Activated naive CD4-positive, alpha-beta T cell treated with anti-CD3 and anti-CD28 coated beads, Interleukin-2, amount 50 U/mL, for 16 hours (primary cell): ENCODE data around the gene PDLIM4.

Experiments
- DNase-seq: peaks from one replicate; pipeline ENCODE4 v3.0.0-alpha.2; 2020

PDLIM4 gene

GRCh38 chr5:132227485-132228240 lies 29.8 kb upstream of the PDLIM4 start, which contains the start of gene P4HA2:
Gene P4HA2 (minus strand): TSS chr5:132227853. CDS start chr5:132218626, 9,227 bp downstream.
- no peak for DNase-seq

GRCh38 chr5:132228241-132229035 lies 29.1 kb upstream of the PDLIM4 start:
- no peak for DNase-seq

GRCh38 chr5:132229236-132229635 lies 28.3 kb upstream of the PDLIM4 start:
- DNase-seq, result no peak

GRCh38 chr5:132230871-132231270 lies 26.6 kb upstream of the PDLIM4 start:
- no peak for DNase-seq

- DNase-seq, result no peak
Measured at GRCh38 chr5:132232465-132232864, 25.0 kb upstream of the PDLIM4 start.

GRCh38 chr5:132233081-132233480 lies 24.4 kb upstream of the PDLIM4 start:
- DNase-seq, result no peak

- no peak for DNase-seq
Measured at GRCh38 chr5:132233811-132234683, 23.4 kb upstream of the PDLIM4 start.

- no peak for DNase-seq
Measured at GRCh38 chr5:132234684-132235062, 22.8 kb upstream of the PDLIM4 start.

- DNase-seq, result no peak
Measured at GRCh38 chr5:132235340-132235739, 22.2 kb upstream of the PDLIM4 start.

GRCh38 chr5:132237141-132237540 lies 20.4 kb upstream of the PDLIM4 start:
- DNase-seq, result no peak

- DNase-seq, result no peak
Measured at GRCh38 chr5:132237670-132238069, 19.8 kb upstream of the PDLIM4 start.

GRCh38 chr5:132238169-132238744 lies 19.2 kb upstream of the PDLIM4 start:
- peak; percentile 76 for DNase-seq

GRCh38 chr5:132238901-132239500 lies 18.5 kb upstream of the PDLIM4 start:
- no peak for DNase-seq

- DNase-seq, result no peak
Measured at GRCh38 chr5:132239776-132240175, 17.7 kb upstream of the PDLIM4 start.

GRCh38 chr5:132243366-132243977 lies 14.0 kb upstream of the PDLIM4 start:
- DNase-seq, result no peak

GRCh38 chr5:132245593-132245992 lies 11.9 kb upstream of the PDLIM4 start:
- no peak for DNase-seq

GRCh38 chr5:132246806-132247205 lies 10.7 kb upstream of the PDLIM4 start:
- no peak for DNase-seq

- DNase-seq, result no peak
Measured at GRCh38 chr5:132250547-132250946, 6.9 kb upstream of the PDLIM4 start.

GRCh38 chr5:132251220-132251725 lies 6.2 kb upstream of the PDLIM4 start:
- no peak for DNase-seq

GRCh38 chr5:132253008-132253441 lies 4.5 kb upstream of the PDLIM4 start:
- DNase-seq, result no peak

GRCh38 chr5:132253452-132254320 lies 3.8 kb upstream of the PDLIM4 start:
- DNase-seq, result no peak
